WI38 (cell line): ENCODE measurements around the gene PLXDC2.

Source experiments
- H3K4me3 ChIP-seq: 2 replicates; pipeline ENCODE4 v1.5.1; 2011; ENCODE audit warnings: low read depth, mild to moderate bottlenecking, control low read depth, low read length
- CTCF ChIP-seq: IDR thresholded peaks from 2 replicates; pipeline ENCODE4 v1.5.1; 2012; ENCODE audit warnings: low read depth, mild to moderate bottlenecking, control low read depth, low read length

Gene PLXDC2

DNA sequence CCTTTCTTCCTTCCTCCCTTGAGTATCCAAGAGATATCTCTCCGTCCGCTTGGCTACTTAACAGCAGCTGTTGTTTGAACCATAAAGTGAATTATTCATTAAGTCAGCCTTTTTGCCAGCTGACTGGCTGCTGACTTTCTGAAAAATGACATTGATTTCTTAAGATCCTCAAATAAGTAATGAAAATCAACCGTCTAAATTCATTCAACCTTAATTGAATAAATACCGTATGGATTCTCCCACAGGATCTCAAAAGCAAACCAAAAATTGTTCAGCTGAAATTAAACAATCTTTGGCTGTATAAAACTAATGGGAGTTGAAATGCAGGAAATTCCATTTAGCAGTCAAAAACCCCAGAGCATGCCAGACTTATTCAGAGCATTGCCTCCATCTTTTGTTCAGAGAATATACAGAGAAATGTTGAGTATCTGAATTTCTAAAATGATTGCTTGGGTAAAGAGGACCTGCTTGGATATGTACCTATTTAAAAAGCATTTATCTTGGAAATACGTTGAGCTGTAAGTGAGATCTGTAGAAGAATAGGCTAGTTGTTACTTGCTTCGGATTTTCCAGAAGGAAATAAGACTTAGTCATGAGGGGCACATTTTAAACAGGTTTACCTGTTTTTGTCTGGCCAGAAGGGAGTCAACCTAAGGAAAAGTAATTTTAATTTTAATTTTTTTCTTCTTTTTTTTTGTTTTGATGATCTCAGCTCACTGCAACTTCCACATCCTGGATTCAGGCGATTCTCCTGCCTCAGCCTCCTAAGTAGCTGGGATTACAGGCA, 136.2 kb downstream of the PLXDC2 start:
- TF ChIP-seq CTCF: no peak
- no peak overlapping the region for H3K4me3 ChIP-seq

- no peak for TF ChIP-seq CTCF
- no peak overlapping the region for H3K4me3 ChIP-seq
Observed at GRCh38 chr10:19954601-19955000, 138.4 kb downstream of the PLXDC2 start.

DNA sequence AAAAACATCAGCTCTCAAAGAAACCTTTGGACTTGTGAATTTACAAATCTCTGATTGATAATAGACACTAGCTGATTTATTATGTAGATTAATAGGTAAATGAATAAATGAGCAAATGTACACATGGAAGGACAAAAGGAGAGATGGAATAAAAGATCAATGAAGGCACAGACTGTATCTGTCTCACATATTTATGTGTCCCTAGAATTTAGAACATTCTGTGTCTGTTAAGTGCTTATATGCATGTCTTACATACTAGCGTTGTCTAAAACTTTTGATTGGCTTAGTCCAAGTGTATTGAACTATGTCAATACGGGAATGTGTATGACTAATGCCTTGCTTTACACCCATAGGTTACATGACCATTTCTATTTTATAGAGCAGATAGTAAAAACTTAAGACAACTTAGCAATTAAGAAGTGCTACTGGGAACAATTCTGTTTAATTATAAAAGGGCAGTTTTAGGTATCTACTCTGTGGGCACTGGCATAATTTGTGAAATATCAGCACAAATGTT, 140.3 kb downstream of the PLXDC2 start:
- TF ChIP-seq CTCF: no peak
- no peak overlapping the region for H3K4me3 ChIP-seq

- no peak for TF ChIP-seq CTCF
- no peak overlapping the region for H3K4me3 ChIP-seq
Observed at GRCh38 chr10:19958787-19959186, 142.6 kb downstream of the PLXDC2 start.

DNA sequence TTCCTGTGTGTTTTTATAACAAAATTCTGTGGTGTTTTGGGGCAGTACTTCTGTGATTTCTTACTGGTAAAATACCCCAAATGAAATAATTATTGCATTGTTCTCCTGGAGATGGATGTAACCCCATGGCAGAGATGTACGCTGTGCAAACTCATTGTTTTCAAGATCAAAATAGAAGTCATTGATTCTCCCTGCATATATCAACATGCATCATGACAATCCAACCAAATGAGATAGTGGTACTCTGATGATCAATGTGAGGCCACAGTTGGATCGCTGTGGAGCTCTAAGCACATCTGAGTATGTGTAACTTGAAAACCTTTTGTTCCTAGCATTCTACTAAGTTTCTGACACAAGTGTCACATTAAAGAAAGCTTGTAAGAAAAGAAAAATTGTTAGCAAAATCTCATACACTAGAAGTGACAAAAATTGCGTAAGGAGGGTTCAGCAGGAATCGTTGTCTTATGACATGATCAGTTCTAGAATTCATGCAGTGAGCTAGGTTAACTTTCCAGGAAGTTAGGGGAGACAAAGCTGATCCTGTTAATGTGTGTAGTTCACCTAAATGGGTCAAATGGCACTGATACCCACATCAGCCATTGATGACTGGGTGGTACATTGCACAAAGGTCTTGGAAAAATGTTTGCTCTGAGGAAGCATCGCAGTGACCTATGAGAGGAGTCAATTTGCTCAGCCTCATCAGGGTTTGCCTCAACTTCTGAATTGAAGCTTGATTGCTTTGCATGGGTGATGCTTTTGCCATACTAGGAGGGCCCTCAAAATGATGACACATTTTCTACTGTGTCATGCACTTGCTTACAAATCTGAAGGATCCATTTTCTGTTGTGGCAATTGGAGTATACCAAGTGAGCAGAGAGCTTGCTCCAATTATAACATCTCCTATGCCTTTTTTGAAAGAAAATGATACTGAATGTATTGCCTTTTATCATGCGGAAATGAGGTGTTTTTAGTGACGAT, 145.1 kb downstream of the PLXDC2 start:
- TF ChIP-seq CTCF: no peak
- no peak overlapping the region for H3K4me3 ChIP-seq

DNA sequence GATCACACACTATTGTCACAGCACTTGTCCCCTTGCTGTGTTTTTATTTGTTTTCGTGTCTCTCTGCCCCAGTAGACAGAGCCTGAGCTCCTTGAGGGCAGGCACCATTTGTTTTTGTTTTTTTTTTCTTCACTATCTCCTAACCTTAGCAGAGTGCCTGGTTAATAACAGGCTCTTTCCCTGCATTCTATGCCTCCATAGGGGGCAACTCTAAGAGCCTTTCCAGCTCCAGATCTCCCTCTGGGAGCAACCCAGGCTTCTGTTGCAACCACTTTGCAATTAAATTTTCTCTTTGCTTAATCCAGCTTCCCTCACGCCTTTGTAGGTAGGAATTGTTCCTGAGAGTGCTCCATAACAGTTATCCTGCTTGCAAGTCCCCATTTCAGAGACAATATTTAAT, 148.4 kb downstream of the PLXDC2 start:
- H3K4me3 ChIP-seq: no peak overlapping the region
- TF ChIP-seq CTCF: no peak
